GM12872 (cell line): ENCODE measurements around the gene IL1RAPL1.

ENCODE experiments used
- TF ChIP-seq, protein P1 (sequence below): IDR thresholded peaks from 3 replicates; pipeline ENCODE4 v1.5.1; 2011; ENCODE audit warnings: low read depth, mild to moderate bottlenecking, low read length, moderate library complexity; ENCODE audit not compliant: insufficient read depth

IL1RAPL1 gene

GRCh38 chrX:30005813-30006212 lies 1418.6 kb downstream of the IL1RAPL1 start:
- TF ChIP-seq, protein P1, sequence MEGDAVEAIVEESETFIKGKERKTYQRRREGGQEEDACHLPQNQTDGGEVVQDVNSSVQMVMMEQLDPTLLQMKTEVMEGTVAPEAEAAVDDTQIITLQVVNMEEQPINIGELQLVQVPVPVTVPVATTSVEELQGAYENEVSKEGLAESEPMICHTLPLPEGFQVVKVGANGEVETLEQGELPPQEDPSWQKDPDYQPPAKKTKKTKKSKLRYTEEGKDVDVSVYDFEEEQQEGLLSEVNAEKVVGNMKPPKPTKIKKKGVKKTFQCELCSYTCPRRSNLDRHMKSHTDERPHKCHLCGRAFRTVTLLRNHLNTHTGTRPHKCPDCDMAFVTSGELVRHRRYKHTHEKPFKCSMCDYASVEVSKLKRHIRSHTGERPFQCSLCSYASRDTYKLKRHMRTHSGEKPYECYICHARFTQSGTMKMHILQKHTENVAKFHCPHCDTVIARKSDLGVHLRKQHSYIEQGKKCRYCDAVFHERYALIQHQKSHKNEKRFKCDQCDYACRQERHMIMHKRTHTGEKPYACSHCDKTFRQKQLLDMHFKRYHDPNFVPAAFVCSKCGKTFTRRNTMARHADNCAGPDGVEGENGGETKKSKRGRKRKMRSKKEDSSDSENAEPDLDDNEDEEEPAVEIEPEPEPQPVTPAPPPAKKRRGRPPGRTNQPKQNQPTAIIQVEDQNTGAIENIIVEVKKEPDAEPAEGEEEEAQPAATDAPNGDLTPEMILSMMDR = no peak
